ENCODE measurements around the gene RIMKLB.

Gene RIMKLB

DNA sequence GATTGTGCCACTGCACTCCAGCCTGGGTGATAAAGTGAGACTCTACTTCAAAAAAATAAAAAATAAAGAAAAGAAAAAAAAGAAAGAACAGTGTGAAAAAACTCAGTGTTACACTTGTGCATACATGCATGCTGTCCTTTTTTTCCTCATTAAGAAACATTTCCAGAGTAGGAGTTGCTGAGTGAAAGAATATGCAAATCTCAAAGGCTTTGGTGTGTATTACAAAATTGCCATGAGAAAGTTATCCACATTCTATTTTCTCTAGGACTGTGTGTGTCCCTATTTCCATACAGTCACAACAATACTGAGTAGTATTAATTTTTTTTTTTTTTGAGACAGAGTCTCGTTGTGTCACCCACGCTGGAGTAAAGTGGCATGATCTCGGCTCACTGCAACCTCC is 123.8 kb downstream of the RIMKLB start:
- ATAC-seq (replicated peaks) = no peak
- DNase-seq = no peak
- Mint-ChIP-seq H3K4me3 (no peak overlapping the region), H3K9me3 (no peaks in the 10 kb centered on the region), H3K4me1 (ENCODE audit: low read depth in 2 of 2) (no peaks in the 10 kb centered on the region), H3K27ac (no peak overlapping the region), H3K36me3 (ENCODE audit: insufficient read depth) (no peaks in the 10 kb centered on the region), H3K27me3 (peaks cover 0 to 15% of the 10 kb centered on the region in 2 donors)

DNA sequence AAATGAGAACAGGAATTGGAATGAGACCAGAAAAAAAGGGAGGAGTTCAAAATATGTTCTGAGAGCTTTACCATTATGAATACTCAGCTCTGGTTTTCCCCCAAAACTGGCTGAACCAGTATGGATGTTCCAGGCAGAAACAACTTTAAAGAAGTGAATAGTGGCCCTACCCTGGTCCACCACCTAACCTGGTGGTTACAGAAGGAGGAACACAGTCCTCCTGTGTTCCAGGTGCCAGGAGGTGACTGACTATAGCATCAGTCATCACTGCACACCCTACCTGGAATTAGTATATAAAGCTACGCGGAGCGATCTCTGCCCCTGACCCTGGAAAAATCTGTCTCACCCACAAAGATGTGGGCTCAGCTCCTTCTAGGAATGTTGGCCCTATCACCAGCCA is 124.5 kb downstream of the RIMKLB start, which contains the start of gene A2ML1:
Gene A2ML1, plus strand, starts transcription at position 324 of the 400 bp plus-strand sequence. Its CDS starts 31 bp downstream, at position 355.
- H3K36me3 Mint-ChIP-seq (ENCODE audit: insufficient read depth) = no peaks in the 10 kb centered on the region
- H3K4me1 Mint-ChIP-seq (ENCODE audit: low read depth in 2 of 2) = no peaks in the 10 kb centered on the region
- ATAC-seq (replicated peaks) = no peak
- H3K4me3 Mint-ChIP-seq = no peak within 1 kb of the TSS
- H3K9me3 Mint-ChIP-seq = no peaks in the 10 kb centered on the region
- peaks cover 6 to 21% of the 10 kb centered on the region in 2 donors for H3K27me3 Mint-ChIP-seq
- no peak for DNase-seq
- H3K27ac Mint-ChIP-seq = no peak within 1 kb of the TSS

GRCh38 chr12:8823565-8824300 is 125.9 kb downstream of the RIMKLB start:
- Mint-ChIP-seq H3K9me3 (no peaks in the 10 kb centered on the region), H3K36me3 (ENCODE audit: insufficient read depth) (no peaks in the 10 kb centered on the region), H3K4me3 (no peak overlapping the region), H3K27ac (no peak overlapping the region), H3K27me3 (peaks cover 18 to 33% of the 10 kb centered on the region in 2 donors), H3K4me1 (ENCODE audit: low read depth in 2 of 2) (no peaks in the 10 kb centered on the region)
- no peak for DNase-seq
- ATAC-seq (replicated peaks) = no peak

DNA sequence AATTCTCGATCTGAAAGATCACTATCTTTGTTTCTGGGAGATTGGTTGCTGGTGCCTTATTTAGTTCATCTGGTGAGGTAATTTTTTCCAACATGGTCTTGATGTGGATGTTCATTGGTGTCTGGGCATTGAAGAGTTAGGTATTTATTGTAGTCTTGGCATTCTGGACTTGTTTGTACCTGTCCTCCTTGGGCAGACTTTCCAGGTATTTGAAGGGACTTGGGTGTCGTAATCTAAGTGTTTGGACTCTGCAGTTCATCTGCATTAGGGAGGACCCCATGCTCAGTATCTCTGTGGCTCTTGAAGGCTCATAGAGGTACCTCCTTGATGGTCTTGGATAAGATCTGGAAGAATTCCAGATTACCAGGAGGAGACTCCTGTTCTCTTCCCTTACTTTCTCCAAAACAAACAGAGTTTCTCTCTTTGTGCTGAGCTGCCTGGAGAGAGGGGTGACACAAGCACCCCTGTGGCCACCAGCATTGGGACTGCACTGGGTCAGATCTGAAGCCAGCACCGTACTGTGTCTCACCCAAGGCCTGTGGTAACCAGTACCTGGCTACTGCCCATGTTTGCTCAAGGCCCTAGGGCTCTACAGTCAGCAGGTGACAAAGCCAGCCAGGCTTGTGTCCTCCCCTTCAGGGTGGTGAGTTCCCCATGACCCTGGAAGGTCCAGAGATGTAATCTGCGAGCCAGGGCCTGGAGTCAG is 129.9 kb downstream of the RIMKLB start:
- no peak overlapping the region for H3K4me3 Mint-ChIP-seq
- no peak for ATAC-seq (replicated peaks)
- no peaks in the 10 kb centered on the region for H3K36me3 Mint-ChIP-seq (ENCODE audit: insufficient read depth)
- H3K27ac Mint-ChIP-seq = no peak overlapping the region
- no peaks in the 10 kb centered on the region for H3K9me3 Mint-ChIP-seq
- peaks cover 24 to 48% of the 10 kb centered on the region in 2 donors for H3K27me3 Mint-ChIP-seq
- H3K4me1 Mint-ChIP-seq (ENCODE audit: low read depth in 2 of 2) = no peaks in the 10 kb centered on the region
- DNase-seq = no peak

DNA sequence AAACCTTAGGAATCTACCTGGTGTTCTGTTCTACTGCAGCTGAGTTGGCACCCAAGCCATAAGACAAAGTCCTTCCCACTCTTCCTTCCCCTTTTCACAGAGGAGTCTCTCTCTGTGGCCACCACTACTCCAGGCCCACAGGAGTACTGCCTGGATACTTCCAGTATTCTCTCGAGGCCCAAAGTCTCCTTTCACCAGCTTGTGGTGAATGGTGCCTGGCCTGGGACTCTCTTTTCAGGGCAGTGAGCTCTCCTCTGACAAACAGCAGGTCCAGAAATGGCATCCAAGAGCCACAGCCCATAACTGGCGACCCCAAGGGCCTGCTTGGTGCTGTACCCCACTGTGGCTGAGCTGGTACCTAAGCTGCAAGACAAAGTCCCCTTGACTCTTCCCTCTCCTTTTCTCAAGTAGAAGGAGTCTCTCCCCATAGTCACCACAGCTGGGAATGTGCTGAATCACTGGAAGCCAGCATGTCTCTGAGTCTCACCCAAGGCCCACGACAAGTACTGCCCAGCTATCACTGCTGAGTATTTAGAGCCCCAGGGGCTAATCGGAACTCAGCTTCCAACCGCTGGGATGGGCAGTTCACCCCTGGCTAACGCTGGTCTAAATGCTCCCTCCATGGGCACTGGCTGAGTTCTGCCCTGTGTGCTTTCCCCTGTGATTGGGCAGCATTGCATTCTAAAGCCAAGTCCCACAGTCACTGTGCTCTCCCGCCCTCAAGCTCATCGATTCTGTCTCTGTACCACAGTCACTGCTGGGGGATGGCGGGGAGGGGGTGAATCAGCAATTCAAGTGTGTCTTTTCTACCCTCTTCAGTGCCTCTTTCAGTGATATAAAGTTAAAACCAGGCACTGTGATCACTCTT is 130.7 kb downstream of the RIMKLB start:
- H3K4me1 Mint-ChIP-seq (ENCODE audit: low read depth in 2 of 2) = no peaks in the 10 kb centered on the region
- ATAC-seq (replicated peaks) (no peak), DNase-seq (no peak)
- H3K27ac Mint-ChIP-seq = no peak overlapping the region
- peaks cover 30 to 52% of the 10 kb centered on the region in 2 donors for H3K27me3 Mint-ChIP-seq
- no peaks in the 10 kb centered on the region for H3K9me3 Mint-ChIP-seq
- H3K4me3 Mint-ChIP-seq = no peak overlapping the region
- no peaks in the 10 kb centered on the region for H3K36me3 Mint-ChIP-seq (ENCODE audit: insufficient read depth)

DNA sequence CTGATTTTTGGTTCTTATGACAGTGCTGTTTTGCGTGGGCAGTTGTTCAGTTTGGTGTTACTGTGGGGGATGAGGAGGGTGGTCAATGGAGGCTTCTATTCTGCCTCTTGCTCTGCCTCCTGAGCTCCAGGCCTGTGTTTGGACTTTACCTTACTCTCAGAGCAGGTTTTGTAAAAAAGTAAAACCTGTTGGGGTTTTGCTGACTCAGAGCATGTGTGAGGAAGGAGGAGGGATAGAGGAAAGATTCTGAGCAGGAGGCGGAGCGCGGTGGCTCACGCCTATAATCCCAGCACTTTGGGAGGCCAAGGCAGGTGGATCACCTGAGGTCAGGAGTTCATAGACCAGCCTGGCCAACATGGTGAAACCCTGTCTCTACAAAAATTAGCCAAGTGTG is 131.3 kb downstream of the RIMKLB start:
- no peaks in the 10 kb centered on the region for H3K36me3 Mint-ChIP-seq (ENCODE audit: insufficient read depth)
- ATAC-seq (replicated peaks) = no peak
- H3K9me3 Mint-ChIP-seq = no peaks in the 10 kb centered on the region

GRCh38 chr12:8829621-8830020 is 131.8 kb downstream of the RIMKLB start:
- H3K4me1 Mint-ChIP-seq (ENCODE audit: low read depth in 2 of 2) = no peaks in the 10 kb centered on the region
- no peak overlapping the region for H3K27ac Mint-ChIP-seq
- H3K9me3 Mint-ChIP-seq = no peaks in the 10 kb centered on the region
- ATAC-seq (replicated peaks) (no peak), DNase-seq (no peak)
- peaks cover 41 to 48% of the 10 kb centered on the region in 2 donors for H3K27me3 Mint-ChIP-seq
- no peaks in the 10 kb centered on the region for H3K36me3 Mint-ChIP-seq (ENCODE audit: insufficient read depth)
- H3K4me3 Mint-ChIP-seq = no peak overlapping the region

More for the DNA sequence above, 131.3 kb downstream of the RIMKLB start:
- no peaks in the 10 kb centered on the region for H3K4me1 Mint-ChIP-seq (ENCODE audit: low read depth in 2 of 2)
- H3K4me3 Mint-ChIP-seq = no peak overlapping the region
- no peak overlapping the region for H3K27ac Mint-ChIP-seq
- no peak for DNase-seq
- H3K27me3 Mint-ChIP-seq = peaks cover 37 to 49% of the 10 kb centered on the region in 2 donors

DNA sequence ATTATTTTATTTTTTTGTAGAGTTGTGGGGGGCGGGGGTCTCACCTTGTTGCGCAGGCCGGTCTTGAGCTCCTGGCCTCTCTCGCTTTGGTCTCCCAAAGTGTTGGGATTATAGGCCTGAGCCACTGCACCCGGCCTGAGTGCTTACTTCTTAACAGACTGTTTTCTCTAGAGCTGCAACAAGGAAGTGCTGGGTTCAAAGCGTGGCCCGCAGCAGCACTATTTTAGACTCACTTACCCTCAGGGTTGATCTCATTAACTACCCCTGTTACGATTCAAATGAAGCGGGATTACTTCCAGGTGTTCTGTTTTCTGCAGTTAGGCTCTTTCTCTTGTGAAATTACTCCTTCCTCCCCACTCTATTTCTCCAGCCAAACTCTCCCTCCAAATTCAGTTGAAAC is 133.3 kb downstream of the RIMKLB start:
- no peak for ATAC-seq (replicated peaks)
- peaks cover 54 to 56% of the 10 kb centered on the region in 2 donors for H3K27me3 Mint-ChIP-seq
- DNase-seq = no peak
- H3K36me3 Mint-ChIP-seq (ENCODE audit: insufficient read depth) = no peaks in the 10 kb centered on the region
- no peak overlapping the region for H3K4me3 Mint-ChIP-seq
- H3K4me1 Mint-ChIP-seq (ENCODE audit: low read depth in 2 of 2) = no peaks in the 10 kb centered on the region
- no peak overlapping the region for H3K27ac Mint-ChIP-seq
- no peaks in the 10 kb centered on the region for H3K9me3 Mint-ChIP-seq

DNA sequence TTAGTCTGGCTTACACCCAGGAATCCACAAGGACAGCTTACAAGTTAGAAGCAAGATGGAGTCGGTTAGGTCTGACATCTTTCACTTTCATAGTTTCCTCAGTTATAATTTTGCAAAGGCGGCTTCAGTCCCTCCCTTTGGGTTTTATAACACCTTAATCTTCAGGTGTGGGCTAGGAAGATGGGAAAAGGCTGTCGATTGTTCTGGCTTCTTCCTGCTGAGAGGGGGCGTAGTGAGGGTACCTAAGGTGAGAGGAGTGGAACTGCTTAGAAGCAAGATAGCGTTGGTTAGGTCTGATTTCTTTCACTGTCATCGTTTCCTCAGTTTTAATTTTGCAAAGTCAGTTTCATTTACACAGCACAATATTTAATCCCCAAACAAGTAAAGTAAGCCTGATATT is 134.7 kb downstream of the RIMKLB start:
- no peak for DNase-seq
- no peaks in the 10 kb centered on the region for H3K36me3 Mint-ChIP-seq (ENCODE audit: insufficient read depth)
- H3K4me1 Mint-ChIP-seq (ENCODE audit: low read depth in 2 of 2) = no peaks in the 10 kb centered on the region
- no peak overlapping the region for H3K27ac Mint-ChIP-seq
- no peak for ATAC-seq (replicated peaks)
- no peak overlapping the region for H3K4me3 Mint-ChIP-seq
- H3K27me3 Mint-ChIP-seq = peaks cover 61 to 62% of the 10 kb centered on the region in 2 donors
- H3K9me3 Mint-ChIP-seq = no peaks in the 10 kb centered on the region
